HFFc6 (cell line): ENCODE measurements around the gene POMGNT1. TPM values are rescaled to one million over a fixed set of nuclear protein-coding genes. Genes with fewer than 3 reads are reported as not detected.
A peak's percentile ranks its signal among the peaks of the same experiment; 100 is the strongest.

Experiments
- DNase-seq: peaks from one replicate; pipeline ENCODE4 v3.0.0-alpha.2; 2018
- H3K27ac Mint-ChIP-seq: 2 replicates; pipeline ENCODE4 v1.8.0; 2020; ENCODE audit warnings: mild to moderate bottlenecking, mixed read lengths
- H3K27me3 Mint-ChIP-seq: 2 replicates; pipeline ENCODE4 v1.8.0; 2021; ENCODE audit warnings: mild to moderate bottlenecking, moderate library complexity, mixed read lengths; ENCODE audit not compliant: insufficient read depth
- H3K36me3 Mint-ChIP-seq: 2 replicates; pipeline ENCODE4 v1.8.0; 2021; ENCODE audit warnings: low read depth, mixed read lengths
- H3K4me1 Mint-ChIP-seq: 2 replicates; pipeline ENCODE4 v1.8.0; 2020; ENCODE audit warnings: low read depth, mixed read lengths
- H3K4me3 Mint-ChIP-seq: 2 replicates; pipeline ENCODE4 v1.8.0; 2020; ENCODE audit warnings: mild to moderate bottlenecking, moderate library complexity, mixed read lengths
- H3K9me3 Mint-ChIP-seq: 2 replicates; pipeline ENCODE4 v1.8.0; 2020; ENCODE audit warnings: mild to moderate bottlenecking, mixed read lengths
- CTCF ChIP-seq: fragments of 200-600 bp; sonication (generic); IDR thresholded peaks from 2 replicates; pipeline ENCODE4 v1.5.0; 2021; ENCODE audit warnings: antibody characterized with exemption, mild to moderate bottlenecking
- total RNA-seq, 6 experiments: library from RNA; stranded (reverse); fragmentation: NEBNext Ultra II Directional; extraction: Animal tissue kit (Norgen Biotek cat#: 25700); gene quantifications; 2 replicates in 1 of 6; 3 replicates in 5 of 6; pipeline ENCODE4 v1.2.3, GENCODE V29; 2021

Gene POMGNT1
- total RNA-seq, 6 experiments from 2014 or later, result 103 to 125 (median 119) TPM

GRCh38 chr1:46176211-46176865 is 21.9 kb downstream of the POMGNT1 start, which contains the start of gene P3R3URF:
Gene P3R3URF (minus strand): TSS chr1:46176488. CDS start chr1:46176471, 17 bp downstream.
- Mint-ChIP-seq H3K27ac (no peak within 1 kb of the TSS), H3K36me3 (no peaks in the 10 kb centered on the region), H3K4me1 (peaks cover 7% of the 10 kb centered on the region; the same call in 1 of the 2 replicates), H3K4me3 (no peak within 1 kb of the TSS), H3K9me3 (no peaks in the 10 kb centered on the region), H3K27me3 (peaks cover 1% of the 10 kb centered on the region)
- DNase-seq, result no peak
- TF ChIP-seq CTCF, result no peak

GRCh38 chr1:46175243-46175642 is 23.0 kb downstream of the POMGNT1 start:
- DNase-seq, result no peak
- Mint-ChIP-seq H3K36me3 (no peaks in the 10 kb centered on the region), H3K27ac (no peak overlapping the region), H3K4me3 (no peak overlapping the region), H3K27me3 (peaks cover 1% of the 10 kb centered on the region), H3K4me1 (0 out of 2 replicates have a peak, but pooled peaks cover 7% of the 10 kb centered on the region), H3K9me3 (no peaks in the 10 kb centered on the region)
- no peak for TF ChIP-seq CTCF

- Mint-ChIP-seq H3K4me3 (no peak within 1 kb of the TSS), H3K9me3 (no peaks in the 10 kb centered on the region), H3K36me3 (no peaks in the 10 kb centered on the region), H3K27me3 (peaks cover 1% of the 10 kb centered on the region), H3K27ac (no peak within 1 kb of the TSS), H3K4me1 (0 out of 2 replicates have a peak, but pooled peaks cover 7% of the 10 kb centered on the region)
- peak; percentile 24 for DNase-seq
- TF ChIP-seq CTCF, result no peak
These were observed 23.6 kb downstream of the POMGNT1 start, which contains the start of gene TSPAN1 for GRCh38 chr1:46174448-46175231. Gene TSPAN1 (plus strand): TSS chr1:46175087. CDS start chr1:46181108, 6,021 bp downstream.

GRCh38 chr1:46173361-46173856 is 24.8 kb downstream of the POMGNT1 start:
- no peak for DNase-seq
- H3K4me1 Mint-ChIP-seq, result 0 out of 2 replicates have a peak, but pooled peaks cover 7% of the 10 kb centered on the region
- H3K9me3 Mint-ChIP-seq, result no peaks in the 10 kb centered on the region
- no peak overlapping the region for H3K27ac Mint-ChIP-seq
- 0 out of 2 replicates have a peak, but pooled peaks have one; percentile 22 for TF ChIP-seq CTCF
- H3K4me3 Mint-ChIP-seq, result no peak overlapping the region
- peaks cover 3% of the 10 kb centered on the region for H3K27me3 Mint-ChIP-seq
- no peaks in the 10 kb centered on the region for H3K36me3 Mint-ChIP-seq

- no peak for TF ChIP-seq CTCF
- H3K27me3 Mint-ChIP-seq, result peaks cover 9% of the 10 kb centered on the region
- H3K36me3 Mint-ChIP-seq, result no peaks in the 10 kb centered on the region
- H3K27ac Mint-ChIP-seq, result no peak overlapping the region
- H3K9me3 Mint-ChIP-seq, result no peaks in the 10 kb centered on the region
- H3K4me1 Mint-ChIP-seq, result 0 out of 2 replicates have a peak, but pooled peaks cover 2% of the 10 kb centered on the region
- DNase-seq, result no peak
- no peak overlapping the region for H3K4me3 Mint-ChIP-seq
These were observed 25.9 kb downstream of the POMGNT1 start for GRCh38 chr1:46172321-46172720.
